ENCODE results near the gene PHLPP1. TPM values are rescaled to one million over a fixed set of nuclear protein-coding genes. Genes with fewer than 3 reads are reported as not detected.

Gene PHLPP1
- total and polyA plus RNA-seq, 2 of the 13 experiments (the other 11 are each of a cell fraction or from before 2014, with no cell fraction given) = 9.8 to 18.5 TPM

GRCh38 chr18:62974388-62974787, 259.0 kb downstream of the PHLPP1 start (continued):
- no peak for TF ChIP-seq ZBTB43 (CRISPR knock-in tag; conservative IDR thresholded peaks at IDR 0.05)
- TF ChIP-seq ZNF839 (CRISPR knock-in tag; IDR thresholded peaks at IDR 0.05; ENCODE audit: borderline replicate concordance) = no peak
- TF ChIP-seq SMAD9 (CRISPR knock-in tag; IDR thresholded peaks at IDR 0.05) = no peak
- no peak for TF ChIP-seq KMT2B (CRISPR knock-in tag; IDR thresholded peaks at IDR 0.05)
- no peak for TF ChIP-seq MEF2D (CRISPR knock-in tag; IDR thresholded peaks at IDR 0.05)
- no peak for TF ChIP-seq ARID5B (CRISPR knock-in tag; IDR thresholded peaks at IDR 0.05)

- H3K4me1 ChIP-seq (ENCODE audit: insufficient read depth, low read length) = no peaks in the 10 kb centered on the region
- no peak overlapping the region for H3K4me3 ChIP-seq (replicated peaks in 1 of 3; ENCODE audit: insufficient read depth in 1 of 3, low read depth in 2 of 3, low read length in 3 of 3)
- in situ Hi-C loops (cut with HindIII; ENCODE audit: extremely low pct_ligation_motif_present, low pct_unique_long_range_greater_than_20kb) = loop anchor here (25.0 kb wide), 1 partner anchor 363 kb away; no protein-coding TSS in a partner anchor
- FAIRE-seq = no peak
- BruUV-seq (replicated peaks) = no TSS peak
- H2AFZ ChIP-seq (ENCODE audit: low read length) = no peak overlapping the region
- no peaks in the 10 kb centered on the region for H3K9me3 ChIP-seq (ENCODE audit: low read length)
- no peak for DNase-seq (ENCODE audit: low spot score)
- H4K20me1 ChIP-seq (ENCODE audit: insufficient read depth, low read length) = no peaks in the 10 kb centered on the region
- peaks cover 32 to 82% of the 10 kb centered on the region in 2 experiments for H3K36me3 ChIP-seq (replicated peaks in 1 of 2; ENCODE audit: control insufficient read depth in 1 of 2, insufficient read depth in 2 of 2, low read length in 2 of 2)
- no peak overlapping the region for H3K9ac ChIP-seq (ENCODE audit: insufficient read depth, low read depth, low read length)
- intact Hi-C loops (cut with micrococcal nuclease; ENCODE audit: unreplicated experiment) = no loop called here
- ChIA-PET POLR2A (no interaction called here), CTCF (ENCODE audit: low intra/inter-chr PET ratio, low total read pairs) (no interaction called here)
- no peak overlapping the region for H3K4me2 ChIP-seq (ENCODE audit: low read depth, low read length)
- H3K27ac ChIP-seq (ENCODE audit: extremely low read length, insufficient read depth, low read length) = no peak overlapping the region
- 100% methylated on average over 3 of the region's 7 CpGs for WGBS (ENCODE audit: low lambda C conversion rate)
- no peak for ATAC-seq
- H3K27me3 ChIP-seq (ENCODE audit: control insufficient read depth in 1 of 2, insufficient read depth in 2 of 2, low read length in 2 of 2) = no peaks in the 10 kb centered on the region
- H3K79me2 ChIP-seq (ENCODE audit: insufficient read depth, low read length) = no peaks in the 10 kb centered on the region
- TF ChIP-seq ZMYM4 (CRISPR knock-in tag; IDR thresholded peaks at IDR 0.05) = no peak
- TF ChIP-seq GABPB1 (CRISPR knock-in tag; IDR thresholded peaks at IDR 0.05) = no peak
- TF ChIP-seq AKNA (CRISPR knock-in tag; IDR thresholded peaks at IDR 0.05; ENCODE audit: borderline replicate concordance) = no peak
- TF ChIP-seq PRPF4 (IDR thresholded peaks at IDR 0.05; ENCODE audit: low read depth, low read length, poor library complexity, severe bottlenecking) = no peak
- no peak for TF ChIP-seq TEAD2 (CRISPR knock-in tag; IDR thresholded peaks at IDR 0.05)
Observed at GRCh38 chr18:62974928-62975675, 259.8 kb downstream of the PHLPP1 start.
